ENCODE measurements around the gene CLDN9. TPM values are rescaled to one million over a fixed set of nuclear protein-coding genes. Genes with fewer than 3 reads are reported as not detected.

CLDN9 gene
- total and polyA plus RNA-seq, 9 of the 15 experiments (the other 6 are each of a cell fraction or from before 2014, with no cell fraction given): 0.12 to 0.44 (median 0.22) TPM; not detected in 4

DNA sequence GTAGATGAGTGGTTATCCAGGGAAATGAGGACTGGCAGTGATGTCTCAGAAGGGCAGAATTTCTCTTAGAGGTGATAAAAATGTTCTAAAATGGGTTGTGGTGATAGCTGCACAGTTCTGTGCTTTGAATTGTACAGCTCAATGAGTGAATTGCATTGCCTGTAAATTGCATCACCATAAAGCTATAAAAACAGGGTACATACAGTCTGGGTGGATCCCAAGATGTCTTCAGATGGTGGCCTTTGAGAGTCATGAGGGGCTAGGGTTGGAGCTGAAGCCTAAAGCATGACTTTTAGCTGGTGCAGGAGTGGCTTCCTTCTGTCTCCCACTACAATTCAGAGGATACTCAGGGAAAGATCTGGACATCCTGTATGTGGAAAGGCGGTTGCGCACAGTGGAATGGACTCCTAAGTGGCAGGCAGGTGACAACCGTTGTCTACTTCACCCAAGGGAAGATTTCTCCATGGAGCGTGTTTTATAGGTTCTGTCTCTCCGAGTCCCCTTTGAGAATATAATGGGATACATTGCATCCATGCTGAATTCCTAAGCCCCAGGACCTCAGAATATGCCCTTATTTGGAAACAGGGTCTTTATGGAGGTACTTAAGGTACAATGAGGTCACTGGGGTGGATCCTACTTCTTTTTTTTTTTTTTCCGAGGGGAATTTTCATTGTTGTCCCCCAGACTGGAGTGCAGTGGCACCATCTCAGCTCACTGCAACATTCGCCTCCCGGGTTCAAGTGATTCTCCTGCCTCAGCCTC is 51.1 kb downstream of the CLDN9 start:
- H3K36me3 ChIP-seq (ENCODE audit: control insufficient read depth, insufficient read depth, low read length): no peaks in the 10 kb centered on the region
- no TSS peak for BruUV-seq (replicated peaks)
- WGBS (ENCODE audit: insufficient coverage, low coverage, missing lambda C conversion rate): 72% methylated on average over 8 of the region's 8 CpGs
- TF ChIP-seq ATF7 (IDR thresholded peaks at IDR 0.05): 0 out of 2 replicates have a peak, but pooled peaks have one; percentile 28
- no peak for TF ChIP-seq MCM3 (IDR thresholded peaks at IDR 0.05)
- TF ChIP-seq ZNF175 (CRISPR knock-in tag; IDR thresholded peaks at IDR 0.05; ENCODE audit: low read depth): peak; percentile 58; the same call in 1 of the 2 replicates
- no peak for TF ChIP-seq ETV6 (IDR thresholded peaks at IDR 0.05; ENCODE audit: borderline replicate concordance in 1 of 2, low read depth in 2 of 2, low read length in 1 of 2)
- TF ChIP-seq ETV6 (CRISPR knock-in tag; IDR thresholded peaks at IDR 0.05; ENCODE audit: borderline replicate concordance): no peak
- TF ChIP-seq EZH2 (IDR thresholded peaks at IDR 0.05; ENCODE audit: borderline replicate concordance, low read depth, low read length): no peak
- no peak for TF ChIP-seq ZSCAN32 (CRISPR knock-in tag; IDR thresholded peaks at IDR 0.05)
- TF ChIP-seq L3MBTL2 (IDR thresholded peaks at IDR 0.05): peak; percentile 17; the same call in 1 of the 2 replicates
- peak; percentile 72 to 87; a peak in 2 of 4 replicates for TF ChIP-seq TRIM24 (IDR thresholded peaks at IDR 0.05)
- TF ChIP-seq ZNF780A (CRISPR knock-in tag; IDR thresholded peaks at IDR 0.05): no peak
- peak; percentile 88 for TF ChIP-seq CEBPG (CRISPR knock-in tag; IDR thresholded peaks at IDR 0.05)
- peak; percentile 43 to 92 for TF ChIP-seq CEBPG (tag; conservative IDR thresholded peaks at IDR 0.05 in 1 of 2, IDR thresholded peaks at IDR 0.05 in 1 of 2)
- no peak for TF ChIP-seq FUS (optimal IDR thresholded peaks at IDR 0.05; ENCODE audit: low read depth, low read length)
- no peak for TF ChIP-seq POLR2H (tag; IDR thresholded peaks at IDR 0.05; ENCODE audit: low read depth)
- TF ChIP-seq ZNF785 (CRISPR knock-in tag; IDR thresholded peaks at IDR 0.05): no peak
- TF ChIP-seq HMG20A (CRISPR knock-in tag; conservative IDR thresholded peaks at IDR 0.05): no peak
- no peak for TF ChIP-seq NFIX (CRISPR knock-in tag; IDR thresholded peaks at IDR 0.05; ENCODE audit: low read depth)
- TF ChIP-seq TFAM (CRISPR knock-in tag; conservative IDR thresholded peaks at IDR 0.05): no peak
- no peak for TF ChIP-seq ZNF589 (CRISPR knock-in tag; IDR thresholded peaks at IDR 0.05; ENCODE audit: low read depth)
- TF ChIP-seq, protein P1, sequence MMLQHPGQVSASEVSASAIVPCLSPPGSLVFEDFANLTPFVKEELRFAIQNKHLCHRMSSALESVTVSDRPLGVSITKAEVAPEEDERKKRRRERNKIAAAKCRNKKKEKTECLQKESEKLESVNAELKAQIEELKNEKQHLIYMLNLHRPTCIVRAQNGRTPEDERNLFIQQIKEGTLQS (IDR thresholded peaks at IDR 0.05): peak; percentile 85
- TF ChIP-seq, protein P1 (CRISPR knock-in tag; conservative IDR thresholded peaks at IDR 0.05): no peak
- no peak for TF ChIP-seq SP1 (CRISPR knock-in tag; IDR thresholded peaks at IDR 0.05)
- TF ChIP-seq CEBPB (tag; IDR thresholded peaks at IDR 0.05): peak; percentile 43; the same call in 1 of the 2 replicates
- no peak for TF ChIP-seq MED1 (CRISPR knock-in tag; IDR thresholded peaks at IDR 0.05; ENCODE audit: borderline replicate concordance)

More for the DNA sequence above, 51.1 kb downstream of the CLDN9 start:
- intact Hi-C loops (cut with micrococcal nuclease) (no loop called here), in situ Hi-C loops (cut with MboI) (no loop called here)
- ATAC-seq (no peak), DNase-seq (ENCODE audit: extremely low read depth in 1 of 4, low spot score in 3 of 4) (no peak), FAIRE-seq (no peak)
- Histone ChIP-seq H3K27ac (ENCODE audit: extremely low read depth, low read depth, low read length) (no peak overlapping the region), H3K4me3 (no peak overlapping the region), H3K79me2 (ENCODE audit: control insufficient read depth, insufficient read depth, low read length) (no peaks in the 10 kb centered on the region; the same call in 2 of the 3 replicates), H3K4me2 (ENCODE audit: insufficient read depth, low read length) (no peak overlapping the region), H4K20me1 (replicated peaks; ENCODE audit: control insufficient read depth, insufficient read depth, low read length) (no peaks in the 10 kb centered on the region), H3K27me3 (ENCODE audit: control insufficient read depth in 2 of 2, insufficient read depth in 2 of 2, low read length in 2 of 2) (no peaks in the 10 kb centered on the region), H3K4me1 (replicated peaks in 1 of 2; ENCODE audit: control insufficient read depth in 2 of 2, insufficient read depth in 2 of 2, low read length in 2 of 2) (peaks cover 8 to 41% of the 10 kb centered on the region in 2 experiments), H3K9ac (ENCODE audit: insufficient read depth in 1 of 2, low read depth in 2 of 2, low read length in 2 of 2) (no peak overlapping the region), H2AFZ (ENCODE audit: low read depth, low read length) (no peak overlapping the region), H3K9me1 (ENCODE audit: control insufficient read depth, insufficient read depth, low read length) (no peaks in the 10 kb centered on the region), H3K9me3 (replicated peaks; ENCODE audit: control insufficient read depth, insufficient read depth, low read depth, low read length) (no peaks in the 10 kb centered on the region)
- ChIA-PET CTCF (ENCODE audit: low intra/inter-chr PET ratio) (interaction anchor here (0.6 kb wide), 1 partner anchor 33 kb away, joined by 3 read pairs; no protein-coding TSS in a partner anchor), POLR2A (interaction anchor here (0.6 to 1.1 kb wide), 5 partner anchors 40 to 201 kb away, joined by 3 to 7 read pairs (median 3); partner anchors contain the start of genes HCFC1R1 and THOC6)
